ENCODE results near the gene RAB37. TPM values are rescaled to one million over a fixed set of nuclear protein-coding genes. Genes with fewer than 3 reads are reported as not detected.

RAB37 gene
- total RNA-seq, 1 experiment from 2014 or later, result 8.9 TPM

DNA sequence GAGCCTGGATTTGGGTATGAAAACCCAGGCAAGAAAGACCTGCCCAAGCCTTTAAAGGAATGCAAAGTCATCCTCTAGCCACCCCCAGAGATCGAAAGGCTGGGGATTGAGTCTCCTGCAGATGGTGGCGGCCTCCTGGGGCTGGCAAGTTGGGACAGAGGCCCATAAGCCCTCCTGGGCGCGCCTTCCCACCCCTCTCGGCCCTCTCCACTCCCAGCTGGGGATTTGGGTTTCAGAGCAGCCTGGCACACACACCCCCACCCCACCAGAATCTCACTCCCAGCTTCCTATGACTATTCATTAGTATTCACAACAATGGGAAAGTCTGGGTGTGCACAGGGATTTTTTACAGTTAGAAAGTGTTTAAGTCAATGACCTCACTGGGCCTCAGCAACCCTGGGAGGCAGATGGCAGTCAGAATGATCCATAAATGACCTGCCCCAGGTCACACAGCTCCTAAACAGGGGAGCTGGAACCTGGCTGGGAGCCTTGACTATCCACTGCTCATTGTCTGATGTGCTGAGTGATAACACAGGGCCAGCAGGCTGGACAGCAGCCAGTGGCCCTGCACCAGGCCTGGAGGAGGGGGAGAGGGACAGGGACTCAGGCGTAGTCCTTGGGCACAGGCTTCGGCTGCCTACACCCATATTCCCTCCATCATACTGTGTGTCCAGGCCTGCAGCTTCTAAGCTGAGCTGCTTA, 23.5 kb downstream of the RAB37 start:
- TF ChIP-seq KAT7 (CRISPR knock-in tag; IDR thresholded peaks at IDR 0.05; ENCODE audit: borderline replicate concordance) (no peak), NFE2L1 (CRISPR knock-in tag; IDR thresholded peaks at IDR 0.05) (0 out of 2 replicates have a peak, but pooled peaks have one; percentile 45)
- Mint-ChIP-seq H3K36me3 (no peaks in the 10 kb centered on the region), H3K27ac (peak overlapping the region; percentile 65), H3K9me3 (no peaks in the 10 kb centered on the region), H3K27me3 (ENCODE audit: low read depth) (no peaks in the 10 kb centered on the region), H3K4me1 (peaks cover 52% of the 10 kb centered on the region), H3K4me3 (no peak overlapping the region)
- POLR2A ChIA-PET, result interaction anchor here (1.3 to 2.1 kb wide), 3 partner anchors 11 to 23 kb away, joined by 3 to 8 read pairs (median 6); partner anchors contain the start of gene RAB37
- CTCF ChIA-PET, result interaction anchor here (0.7 to 6.7 kb wide), 15 partner anchors 9 to 391 kb away, joined by 3 to 115 read pairs (median 7); partner anchors contain the start of genes RAB37 and USH1G
- DNase-seq (ENCODE audit: low spot score) (no peak), ATAC-seq (peak; percentile 15)

GRCh38 chr17:74761419-74761818, 24.4 kb downstream of the RAB37 start:
- Mint-ChIP-seq H3K27ac (no peak overlapping the region), H3K4me1 (peaks cover 52% of the 10 kb centered on the region), H3K9me3 (no peaks in the 10 kb centered on the region), H3K4me3 (no peak overlapping the region), H3K36me3 (peaks cover 6% of the 10 kb centered on the region; the same call in 1 of the 2 replicates), H3K27me3 (ENCODE audit: low read depth) (no peaks in the 10 kb centered on the region)
- ChIA-PET POLR2A (interaction anchor here (1.5 kb wide), 1 partner anchor 16 kb away, joined by 3 read pairs; no protein-coding TSS in a partner anchor), CTCF (interaction anchor here (2.3 to 6.7 kb wide), 5 partner anchors 12 to 104 kb away, joined by 14 to 115 read pairs (median 24); partner anchors contain the start of gene RAB37)
- ATAC-seq (no peak), DNase-seq (ENCODE audit: low spot score) (no peak)
- TF ChIP-seq ATF1 (CRISPR knock-in tag; IDR thresholded peaks at IDR 0.05) (no peak), ZNF396 (CRISPR knock-in tag; IDR thresholded peaks at IDR 0.05; ENCODE audit: borderline replicate concordance) (no peak), CBFB (CRISPR knock-in tag; IDR thresholded peaks at IDR 0.05; ENCODE audit: low read depth) (no peak), NFE2L1 (CRISPR knock-in tag; IDR thresholded peaks at IDR 0.05) (no peak), ELF4 (CRISPR knock-in tag; IDR thresholded peaks at IDR 0.05; ENCODE audit: low read depth) (no peak), NR3C1 (CRISPR knock-in tag; conservative IDR thresholded peaks at IDR 0.05; ENCODE audit: low read depth) (no peak), JAZF1 (CRISPR knock-in tag; IDR thresholded peaks at IDR 0.05) (no peak), ZNF532 (CRISPR knock-in tag; IDR thresholded peaks at IDR 0.05; ENCODE audit: borderline replicate concordance) (no peak), RELA (CRISPR knock-in tag; IDR thresholded peaks at IDR 0.05; ENCODE audit: borderline replicate concordance) (no peak)
- TF ChIP-seq, protein P1, sequence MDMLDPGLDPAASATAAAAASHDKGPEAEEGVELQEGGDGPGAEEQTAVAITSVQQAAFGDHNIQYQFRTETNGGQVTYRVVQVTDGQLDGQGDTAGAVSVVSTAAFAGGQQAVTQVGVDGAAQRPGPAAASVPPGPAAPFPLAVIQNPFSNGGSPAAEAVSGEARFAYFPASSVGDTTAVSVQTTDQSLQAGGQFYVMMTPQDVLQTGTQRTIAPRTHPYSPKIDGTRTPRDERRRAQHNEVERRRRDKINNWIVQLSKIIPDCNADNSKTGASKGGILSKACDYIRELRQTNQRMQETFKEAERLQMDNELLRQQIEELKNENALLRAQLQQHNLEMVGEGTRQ (CRISPR knock-in tag; IDR thresholded peaks at IDR 0.05), result no peak
- TF ChIP-seq, protein P2, sequence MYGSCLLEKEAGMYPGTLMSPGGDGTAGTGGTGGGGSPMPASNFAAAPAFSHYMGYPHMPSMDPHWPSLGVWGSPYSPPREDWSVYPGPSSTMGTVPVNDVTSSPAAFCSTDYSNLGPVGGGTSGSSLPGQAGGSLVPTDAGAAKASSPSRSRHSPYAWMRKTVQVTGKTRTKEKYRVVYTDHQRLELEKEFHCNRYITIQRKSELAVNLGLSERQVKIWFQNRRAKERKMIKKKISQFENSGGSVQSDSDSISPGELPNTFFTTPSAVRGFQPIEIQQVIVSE (CRISPR knock-in tag; IDR thresholded peaks at IDR 0.05; ENCODE audit: borderline replicate concordance), result no peak

DNA sequence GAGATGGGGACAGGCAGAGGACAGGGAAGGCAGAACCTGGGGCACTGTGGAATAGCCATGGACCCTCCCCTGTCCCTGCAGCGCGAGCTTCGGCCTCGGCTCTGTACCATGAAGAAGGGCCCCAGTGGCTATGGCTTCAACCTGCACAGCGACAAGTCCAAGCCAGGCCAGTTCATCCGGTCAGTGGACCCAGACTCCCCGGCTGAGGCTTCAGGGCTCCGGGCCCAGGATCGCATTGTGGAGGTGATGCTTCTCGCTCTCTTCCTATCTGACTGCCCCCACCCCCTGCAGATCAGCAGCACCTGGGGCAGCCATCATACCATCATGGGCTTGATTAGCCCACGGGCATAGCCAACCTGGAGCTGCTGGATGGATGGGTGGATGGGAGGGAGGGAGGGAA, 24.9 kb downstream of the RAB37 start:
- Mint-ChIP-seq H3K9me3 (no peaks in the 10 kb centered on the region), H3K27me3 (ENCODE audit: low read depth) (no peaks in the 10 kb centered on the region), H3K4me1 (peaks cover 49% of the 10 kb centered on the region), H3K36me3 (peaks cover 6% of the 10 kb centered on the region; the same call in 1 of the 2 replicates), H3K27ac (no peak overlapping the region), H3K4me3 (no peak overlapping the region)
- DNase-seq (ENCODE audit: low spot score) (no peak), ATAC-seq (no peak)
- ChIA-PET POLR2A (interaction anchor here (0.7 to 1.5 kb wide), 2 partner anchors 16 to 56 kb away, joined by 3 read pairs; no protein-coding TSS in a partner anchor), CTCF (interaction anchor here (2.3 kb wide), 1 partner anchor 25 kb away, joined by 17 read pairs; the partner anchor contains the start of gene RAB37)
- TF ChIP-seq SOX15 (CRISPR knock-in tag; IDR thresholded peaks at IDR 0.05), result no peak
- no peak for TF ChIP-seq ZNF396 (CRISPR knock-in tag; IDR thresholded peaks at IDR 0.05; ENCODE audit: borderline replicate concordance)
- TF ChIP-seq ZNF219 (CRISPR knock-in tag; IDR thresholded peaks at IDR 0.05; ENCODE audit: borderline replicate concordance), result no peak
- no peak for TF ChIP-seq ATF1 (CRISPR knock-in tag; IDR thresholded peaks at IDR 0.05)
- no peak for TF ChIP-seq STAT6 (CRISPR knock-in tag; conservative IDR thresholded peaks at IDR 0.05; ENCODE audit: low read depth)
- TF ChIP-seq RELA (CRISPR knock-in tag; IDR thresholded peaks at IDR 0.05; ENCODE audit: borderline replicate concordance), result no peak
- TF ChIP-seq, protein P3, sequence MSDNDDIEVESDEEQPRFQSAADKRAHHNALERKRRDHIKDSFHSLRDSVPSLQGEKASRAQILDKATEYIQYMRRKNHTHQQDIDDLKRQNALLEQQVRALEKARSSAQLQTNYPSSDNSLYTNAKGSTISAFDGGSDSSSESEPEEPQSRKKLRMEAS (CRISPR knock-in tag; IDR thresholded peaks at IDR 0.05), result no peak
- no peak for TF ChIP-seq TCF7 (CRISPR knock-in tag; IDR thresholded peaks at IDR 0.05; ENCODE audit: low read depth)
- no peak for TF ChIP-seq IRF2 (CRISPR knock-in tag; IDR thresholded peaks at IDR 0.05; ENCODE audit: borderline replicate concordance, low read depth)
- TF ChIP-seq NFATC4 (CRISPR knock-in tag; IDR thresholded peaks at IDR 0.05), result no peak
- no peak for TF ChIP-seq MXD4 (CRISPR knock-in tag; IDR thresholded peaks at IDR 0.05; ENCODE audit: borderline replicate concordance)
- TF ChIP-seq, protein P4, sequence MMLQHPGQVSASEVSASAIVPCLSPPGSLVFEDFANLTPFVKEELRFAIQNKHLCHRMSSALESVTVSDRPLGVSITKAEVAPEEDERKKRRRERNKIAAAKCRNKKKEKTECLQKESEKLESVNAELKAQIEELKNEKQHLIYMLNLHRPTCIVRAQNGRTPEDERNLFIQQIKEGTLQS (CRISPR knock-in tag; conservative IDR thresholded peaks at IDR 0.05), result no peak

Measured in WTC11 (cell line).